ENCODE data around the gene MECP2.

- TF ChIP-seq POLR2A (IDR thresholded peaks at IDR 0.05; ENCODE audit: insufficient read depth in 1 of 2, low read depth in 2 of 2, low read length in 2 of 2) (no peak), SNAPC2 (CRISPR knock-in tag; IDR thresholded peaks at IDR 0.05) (no peak), KIAA2018 (CRISPR knock-in tag; IDR thresholded peaks at IDR 0.05; ENCODE audit: borderline replicate concordance) (no peak), ONECUT2 (CRISPR knock-in tag; IDR thresholded peaks at IDR 0.05) (no peak), CTCF (CRISPR knock-in tag; IDR thresholded peaks at IDR 0.05) (no peak), ZNF777 (CRISPR knock-in tag; IDR thresholded peaks at IDR 0.05) (no peak), RELA (CRISPR knock-in tag; IDR thresholded peaks at IDR 0.05) (no peak), USF2 (IDR thresholded peaks at IDR 0.05; ENCODE audit: low read depth, low read length) (no peak), USF2 (CRISPR knock-in tag; IDR thresholded peaks at IDR 0.05; ENCODE audit: borderline replicate concordance) (no peak), ZNF3 (CRISPR knock-in tag; IDR thresholded peaks at IDR 0.05) (no peak), CHD4 (IDR thresholded peaks at IDR 0.05; ENCODE audit: borderline replicate concordance, low read length) (no peak), ZNF543 (CRISPR knock-in tag; IDR thresholded peaks at IDR 0.05) (no peak)
Observed at GRCh38 chrX:154038656-154039055, 58.9 kb downstream of the MECP2 start.
